Measurements from ENCODE around the gene TMEM266. TPM values are rescaled to one million over a fixed set of nuclear protein-coding genes. Genes with fewer than 3 reads are reported as not detected.

TMEM266 gene
- polyA plus RNA-seq, 3 donors, result not detected

DNA sequence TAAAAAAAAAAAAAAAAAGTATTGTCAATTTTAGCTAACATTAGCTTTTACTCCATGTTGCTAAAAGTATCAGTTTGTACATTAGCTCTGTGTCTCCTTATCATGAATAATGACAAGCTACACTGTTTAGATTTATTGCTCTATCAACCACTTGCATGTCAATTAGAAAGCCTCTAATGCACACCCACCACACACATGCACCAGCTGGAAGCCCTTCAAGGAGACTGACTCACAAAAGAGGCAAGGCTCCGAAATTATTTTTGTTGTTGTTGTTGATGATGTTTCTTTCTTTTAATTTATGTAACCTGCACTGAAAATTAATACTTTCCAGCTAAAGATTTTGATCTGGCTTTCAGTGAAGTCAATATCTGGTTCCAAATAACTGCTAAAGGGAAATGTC lies 180.0 kb downstream of the TMEM266 start:
- TF ChIP-seq, protein P1, sequence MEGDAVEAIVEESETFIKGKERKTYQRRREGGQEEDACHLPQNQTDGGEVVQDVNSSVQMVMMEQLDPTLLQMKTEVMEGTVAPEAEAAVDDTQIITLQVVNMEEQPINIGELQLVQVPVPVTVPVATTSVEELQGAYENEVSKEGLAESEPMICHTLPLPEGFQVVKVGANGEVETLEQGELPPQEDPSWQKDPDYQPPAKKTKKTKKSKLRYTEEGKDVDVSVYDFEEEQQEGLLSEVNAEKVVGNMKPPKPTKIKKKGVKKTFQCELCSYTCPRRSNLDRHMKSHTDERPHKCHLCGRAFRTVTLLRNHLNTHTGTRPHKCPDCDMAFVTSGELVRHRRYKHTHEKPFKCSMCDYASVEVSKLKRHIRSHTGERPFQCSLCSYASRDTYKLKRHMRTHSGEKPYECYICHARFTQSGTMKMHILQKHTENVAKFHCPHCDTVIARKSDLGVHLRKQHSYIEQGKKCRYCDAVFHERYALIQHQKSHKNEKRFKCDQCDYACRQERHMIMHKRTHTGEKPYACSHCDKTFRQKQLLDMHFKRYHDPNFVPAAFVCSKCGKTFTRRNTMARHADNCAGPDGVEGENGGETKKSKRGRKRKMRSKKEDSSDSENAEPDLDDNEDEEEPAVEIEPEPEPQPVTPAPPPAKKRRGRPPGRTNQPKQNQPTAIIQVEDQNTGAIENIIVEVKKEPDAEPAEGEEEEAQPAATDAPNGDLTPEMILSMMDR (IDR thresholded peaks at IDR 0.05), result no peak
- intact Hi-C loops (cut with micrococcal nuclease), result no loop called here
- Mint-ChIP-seq H3K27ac (no peak overlapping the region), H3K4me3 (no peak overlapping the region), H3K27me3 (ENCODE audit: low read depth in 3 of 3) (no peaks in the 10 kb centered on the region), H3K4me1 (no peaks in the 10 kb centered on the region), H3K9me3 (no peaks in the 10 kb centered on the region), H3K36me3 (peaks cover 14 to 20% of the 10 kb centered on the region in 2 donors)
- Histone ChIP-seq H4K20me1 (ENCODE audit: insufficient read depth, low read length) (peaks cover 5% of the 10 kb centered on the region), H3K9ac (ENCODE audit: insufficient read depth, low read length, poor library complexity, severe bottlenecking) (no peak overlapping the region), H3K4me3 (replicated peaks in 1 of 3; ENCODE audit: low read depth in 2 of 3, low read length in 3 of 3) (no peak overlapping the region), H3K79me2 (ENCODE audit: insufficient read depth, low read length) (no peaks in the 10 kb centered on the region), H3K27ac (ENCODE audit: low read depth in 1 of 2, low read length in 2 of 2) (no peak overlapping the region), H3K9me3 (replicated peaks in 1 of 2; ENCODE audit: control insufficient read depth in 1 of 2, insufficient read depth in 1 of 2, low read length in 2 of 2) (no peaks in the 10 kb centered on the region), H3K36me3 (replicated peaks in 1 of 2; ENCODE audit: control insufficient read depth in 1 of 2, insufficient read depth in 2 of 2, low read length in 2 of 2) (peaks cover 3 to 20% of the 10 kb centered on the region in 2 donors), H3K4me2 (replicated peaks; ENCODE audit: extremely low read depth, low read length, poor library complexity, severe bottlenecking) (no peak overlapping the region), H2AFZ (ENCODE audit: insufficient read depth, low read depth, low read length, poor library complexity, severe bottlenecking) (no peak overlapping the region), H3K4me1 (ENCODE audit: control insufficient read depth in 1 of 2, insufficient read depth in 2 of 2, low read length in 2 of 2) (no peaks in the 10 kb centered on the region), H3K27me3 (ENCODE audit: control insufficient read depth in 2 of 2, insufficient read depth in 2 of 2, low read length in 2 of 2) (no peaks in the 10 kb centered on the region)
- DNase-seq, result no peak
- WGBS (ENCODE audit: insufficient coverage), result no CpG with 5 or more reads among the region's 1 CpG

DNA sequence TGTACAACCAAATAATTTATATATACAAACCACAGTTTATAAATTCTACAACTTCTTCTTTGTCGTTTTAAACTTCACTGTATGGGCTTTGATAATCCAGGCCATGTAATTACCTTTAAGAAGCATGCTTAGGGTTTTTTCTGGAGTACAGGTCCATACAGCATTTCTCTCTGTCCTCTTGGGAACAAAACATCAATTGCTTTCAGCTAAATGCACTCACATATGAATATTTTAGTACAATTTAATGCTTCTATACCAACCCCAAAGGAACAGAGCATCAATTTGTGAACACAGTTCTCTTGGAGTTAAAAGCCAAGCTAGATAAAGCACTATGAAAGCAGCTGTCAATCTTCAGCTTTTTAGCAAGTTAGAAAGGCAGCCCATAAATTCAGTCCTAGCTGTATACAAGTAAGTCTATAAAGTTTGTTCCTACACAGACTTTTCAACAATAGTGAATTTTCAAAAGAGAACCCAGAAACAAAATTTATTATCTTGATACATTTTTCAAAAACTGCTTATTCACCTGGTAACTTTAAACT lies 185.4 kb downstream of the TMEM266 start:
- intact Hi-C loops (cut with micrococcal nuclease), result no loop called here
- no peaks in the 10 kb centered on the region for H3K4me1 Mint-ChIP-seq
- H3K4me3 ChIP-seq (replicated peaks in 1 of 3; ENCODE audit: low read depth in 2 of 3, low read length in 3 of 3), result no peak overlapping the region
- TF ChIP-seq, protein P1 (IDR thresholded peaks at IDR 0.05), result no peak
- H3K27me3 Mint-ChIP-seq (ENCODE audit: low read depth in 3 of 3), result no peaks in the 10 kb centered on the region
- no peak overlapping the region for H3K27ac ChIP-seq (ENCODE audit: low read depth in 1 of 2, low read length in 2 of 2)
- no peaks in the 10 kb centered on the region for H3K9me3 ChIP-seq (replicated peaks in 1 of 2; ENCODE audit: control insufficient read depth in 1 of 2, insufficient read depth in 1 of 2, low read length in 2 of 2)
- H3K9ac ChIP-seq (ENCODE audit: insufficient read depth, low read length, poor library complexity, severe bottlenecking), result no peak overlapping the region
- no peaks in the 10 kb centered on the region for H3K4me1 ChIP-seq (ENCODE audit: control insufficient read depth in 1 of 2, insufficient read depth in 2 of 2, low read length in 2 of 2)
- no peak for DNase-seq
- H3K9me3 Mint-ChIP-seq, result no peaks in the 10 kb centered on the region
- no peaks in the 10 kb centered on the region for H4K20me1 ChIP-seq (ENCODE audit: insufficient read depth, low read length)
- peaks cover 19 to 33% of the 10 kb centered on the region in 2 donors for H3K36me3 Mint-ChIP-seq
- no peak overlapping the region for H3K4me3 Mint-ChIP-seq
- no peak overlapping the region for H2AFZ ChIP-seq (ENCODE audit: insufficient read depth, low read depth, low read length, poor library complexity, severe bottlenecking)
- no CpG with 5 or more reads among the region's 1 CpG for WGBS (ENCODE audit: insufficient coverage)
- no peak overlapping the region for H3K4me2 ChIP-seq (replicated peaks; ENCODE audit: extremely low read depth, low read length, poor library complexity, severe bottlenecking)
- H3K27me3 ChIP-seq (ENCODE audit: control insufficient read depth in 2 of 2, insufficient read depth in 2 of 2, low read length in 2 of 2), result no peaks in the 10 kb centered on the region
- peaks cover 5 to 33% of the 10 kb centered on the region in 2 donors for H3K36me3 ChIP-seq (replicated peaks in 1 of 2; ENCODE audit: control insufficient read depth in 1 of 2, insufficient read depth in 2 of 2, low read length in 2 of 2)
- H3K79me2 ChIP-seq (ENCODE audit: insufficient read depth, low read length), result no peaks in the 10 kb centered on the region
- no peak overlapping the region for H3K27ac Mint-ChIP-seq

Measured in CD14-positive monocyte (primary cell).